HCT116 (cell line): ENCODE measurements around the gene CTDNEP1. TPM values are rescaled to one million over a fixed set of nuclear protein-coding genes. Genes with fewer than 3 reads are reported as not detected.

Source experiments
- ATAC-seq: fragments of 200-7000 bp; cut with Tn5 transposase; 2 replicates; pipeline ENCODE4 v1.9.1; 2020; ENCODE audit warnings: mild to moderate bottlenecking, moderate library complexity
- BruUV-seq: library from RNA; stranded (reverse); fragments of 400-500 nt; replicated peaks from 2 replicates; lab custom pipeline; 2021; lab: Mats Ljungman, UMichigan
- CTCF ChIA-PET: fragments of 300-600 bp; sonication (Branson Sonifier 250); formaldehyde crosslinking; loops from one replicate; lab custom pipeline; 2021; ENCODE audit warnings: antibody characterized with exemption; lab: Charles Lee
- POLR2A ChIA-PET: fragments of 300-600, 350-600 bp; sonication (Branson Sonifier 250); formaldehyde crosslinking; loops from one replicate; lab custom pipeline; 2021; ENCODE audit warnings: antibody characterized with exemption; lab: Charles Lee
- RAD21 ChIA-PET, 2 experiments: fragments of 300-600 bp; sonication (Branson Sonifier 250); formaldehyde crosslinking; loops; one replicate each; lab custom pipeline; 2023; ENCODE audit warnings: low total read pairs in 2 of 2; ENCODE audit not compliant: uncharacterized antibody in 2 of 2, unreplicated experiment in 2 of 2, low non-redundant PET in 1 of 2; lab: Charles Lee
- DNase-seq: peaks from one replicate; pipeline ENCODE4 v3.0.0-alpha.2; 2010; ENCODE audit warnings: low read depth, low spot score
- H2AFZ ChIP-seq: fragments of 200-600 bp; shearing (Covaris generic), sonication (generic); 2 replicates; pipeline ENCODE4 v1.6.1; 2017; ENCODE audit warnings: low read depth, mixed run types, mixed read lengths, antibody characterized with exemption, low read length; ENCODE audit not compliant: poor library complexity, severe bottlenecking
- H3K27ac ChIP-seq: 2 replicates; pipeline ENCODE4 v1.5.1; 2012; ENCODE audit warnings: low read depth, low read length
- H3K27me3 ChIP-seq: fragments of 200-600 bp; sonication (generic); 2 replicates; pipeline ENCODE4 v1.6.1; 2016; ENCODE audit warnings: mixed run types, low read length, mixed read lengths; ENCODE audit not compliant: insufficient read depth
- H3K36me3 ChIP-seq, 2 experiments: fragments of 200-500 bp in 1 of 2; fragments of 200-600 bp in 1 of 2; sonication (Bioruptor generic) in 1 of 2; sonication (generic) in 1 of 2; 2 replicates each; pipeline versions ENCODE4 v1.5.1 to v1.6.1; 2014 to 2016; ENCODE audit warnings: low read length in 2 of 2, inconsistent platforms in 1 of 2, mixed read lengths in 1 of 2, mixed run types in 1 of 2; ENCODE audit not compliant: insufficient read depth in 2 of 2, control insufficient read depth in 1 of 2
- H3K4me1 ChIP-seq, 2 experiments: fragments of 200-600 bp in 1 of 2; sonication (generic) in 1 of 2; 2 replicates each; pipeline versions ENCODE4 v1.5.1 to v1.6.1; 2012 to 2017; ENCODE audit warnings: low read length in 2 of 2, inconsistent platforms in 1 of 2, mild to moderate bottlenecking in 1 of 2, mixed read lengths in 1 of 2, mixed run types in 1 of 2, moderate library complexity in 1 of 2; ENCODE audit not compliant: insufficient read depth in 2 of 2, control insufficient read depth in 1 of 2
- H3K4me2 ChIP-seq: fragments of 200-600 bp; sonication (generic); 2 replicates; pipeline ENCODE4 v1.6.1; 2017; ENCODE audit warnings: mixed run types, low read length, mixed read lengths
- H3K4me3 ChIP-seq, 2 experiments: fragments of 200-600 bp in 1 of 2; sonication (generic) in 1 of 2; replicated peaks in 1 of 2; 2 replicates each; pipeline ENCODE4 v1.5.1; 2011 to 2016; ENCODE audit warnings: low read length in 2 of 2, control low read depth in 1 of 2, low read depth in 1 of 2, mild to moderate bottlenecking in 1 of 2, mixed read lengths in 1 of 2, mixed run types in 1 of 2
- H3K79me2 ChIP-seq: fragments of 200-600 bp; sonication (generic); 2 replicates; pipeline ENCODE4 v1.6.1; 2017; ENCODE audit warnings: mild to moderate bottlenecking, mixed run types, low read length, moderate library complexity, mixed read lengths; ENCODE audit not compliant: insufficient read depth
- H3K9ac ChIP-seq: fragments of 200-600 bp; sonication (generic); 2 replicates; pipeline ENCODE4 v1.6.1; 2016; ENCODE audit warnings: low read length, mixed read lengths
- H3K9me2 ChIP-seq: fragments of 200-600 bp; sonication (generic), shearing (Covaris generic); 2 replicates; pipeline ENCODE4 v1.6.1; 2017; ENCODE audit warnings: mixed run types, mild to moderate bottlenecking, moderate library complexity; ENCODE audit not compliant: insufficient read depth
- H3K9me3 ChIP-seq, 2 experiments: fragments of 200-500 bp in 1 of 2; fragments of 200-600 bp in 1 of 2; sonication (Bioruptor generic) in 1 of 2; sonication (generic) in 1 of 2; 2 replicates each; pipeline ENCODE4 v1.6.1; 2014 to 2017; ENCODE audit warnings: low read length in 2 of 2, mixed read lengths in 2 of 2, inconsistent platforms in 1 of 2, low read depth in 1 of 2, mild to moderate bottlenecking in 1 of 2, mixed run types in 1 of 2, moderate library complexity in 1 of 2; ENCODE audit not compliant: control insufficient read depth in 1 of 2, insufficient read depth in 1 of 2
- H4K20me1 ChIP-seq: fragments of 200-600 bp; sonication (generic), shearing (Covaris generic); 2 replicates; pipeline ENCODE4 v1.6.1; 2017; ENCODE audit warnings: mixed run types, mild to moderate bottlenecking, moderate library complexity; ENCODE audit not compliant: insufficient read depth
- ATF3 ChIP-seq: IDR thresholded peaks from 2 replicates; pipeline ENCODE4 v1.6.1; 2012
- CEBPB ChIP-seq: IDR thresholded peaks from 2 replicates; pipeline ENCODE4 v1.6.1; 2012; ENCODE audit warnings: low read depth
- ELF1 ChIP-seq: IDR thresholded peaks from 2 replicates; pipeline ENCODE4 v1.6.1; 2012; ENCODE audit warnings: low read depth, borderline replicate concordance
- EZH2 ChIP-seq: fragments of 200-600 bp; sonication (generic); IDR thresholded peaks from 2 replicates; pipeline ENCODE4 v1.6.1; 2017; ENCODE audit warnings: antibody characterized with exemption, mixed run types
- FOSL1 ChIP-seq: IDR thresholded peaks from 2 replicates; pipeline ENCODE4 v1.6.1; 2012; ENCODE audit warnings: low read depth
- POLR2A ChIP-seq: IDR thresholded peaks from 2 replicates; pipeline ENCODE4 v1.7.0; 2011; ENCODE audit warnings: borderline replicate concordance; ENCODE audit not compliant: insufficient read depth, insufficient read length; ENCODE audit errors: extremely low read depth
- POLR2AphosphoS5 ChIP-seq: IDR thresholded peaks from 2 replicates; pipeline ENCODE4 v1.6.1; 2011; ENCODE audit warnings: mild to moderate bottlenecking, low read depth, low read length, moderate library complexity
- ZBTB33 ChIP-seq: IDR thresholded peaks from 2 replicates; pipeline ENCODE4 v1.6.1; 2011; ENCODE audit warnings: mild to moderate bottlenecking, low read length, moderate library complexity; ENCODE audit not compliant: insufficient replicate concordance; ENCODE audit errors: extremely low read depth
- ZNF274 ChIP-seq: fragments of 200-500 bp; sonication (Bioruptor generic); IDR thresholded peaks from 2 replicates; pipeline ENCODE4 v1.6.1; 2014; ENCODE audit warnings: mild to moderate bottlenecking, low read depth, low read length, inconsistent platforms
- intact Hi-C: fragments of 100-400 bp; cut with micrococcal nuclease; formaldehyde crosslinking; loops from 2 replicates; pipeline ENCODE4 v1.10.0; 2022
- total RNA-seq: library from RNA; stranded (reverse); gene quantifications from one replicate; pipeline ENCODE4 v1.2.1, GENCODE V29; 2021; ENCODE audit not compliant: unreplicated experiment
- TF ChIP-seq, protein P1 (sequence below), 3 experiments: fragments of 200-600 bp in 1 of 3; sonication (generic) in 1 of 3; IDR thresholded peaks in 2 of 3; conservative IDR thresholded peaks in 1 of 3; 2 replicates each; pipeline ENCODE4 v1.5.1; 2012 to 2017; ENCODE audit warnings: low read depth in 2 of 3, low read length in 2 of 3, antibody characterized with exemption in 1 of 3, borderline replicate concordance in 1 of 3, control low read depth in 1 of 3, mild to moderate bottlenecking in 1 of 3, mixed read lengths in 1 of 3, mixed run types in 1 of 3, moderate library complexity in 1 of 3; ENCODE audit not compliant: insufficient read depth in 1 of 3

The CTDNEP1 gene
- total RNA-seq, 1 experiment from 2014 or later, result 143 TPM

DNA sequence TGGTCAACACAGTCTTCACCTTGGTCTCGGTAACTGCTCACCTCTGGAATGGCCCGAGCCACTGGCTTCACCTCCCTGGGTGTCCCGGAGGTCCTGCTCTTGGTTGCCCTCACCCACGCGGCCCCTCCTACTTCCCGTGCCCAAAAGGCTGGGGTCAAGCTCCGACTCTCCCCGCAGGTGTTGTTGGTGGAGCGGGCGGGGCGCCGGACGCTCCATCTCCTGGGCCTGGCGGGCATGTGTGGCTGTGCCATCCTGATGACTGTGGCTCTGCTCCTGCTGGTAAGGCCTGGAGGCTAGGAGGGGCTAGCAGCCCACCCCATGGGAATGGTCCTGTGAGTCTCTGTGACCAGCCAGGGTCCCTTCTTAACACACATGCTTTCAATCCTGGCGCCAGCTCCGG, 33.4 kb upstream of the CTDNEP1 start:
- Histone ChIP-seq H3K27me3 (no peaks in the 10 kb centered on the region), H4K20me1 (no peaks in the 10 kb centered on the region), H3K9ac (no peak overlapping the region), H3K9me3 (no peaks in the 10 kb centered on the region), H3K4me1 (peaks cover 13 to 32% of the 10 kb centered on the region in 2 experiments), H3K79me2 (no peaks in the 10 kb centered on the region), H3K27ac (no peak overlapping the region), H3K4me2 (no peak overlapping the region), H3K9me2 (no peaks in the 10 kb centered on the region), H3K4me3 (no peak overlapping the region), H2AFZ (no peak overlapping the region), H3K36me3 (no peaks in the 10 kb centered on the region)
- no peak for TF ChIP-seq POLR2AphosphoS5
- RAD21 ChIA-PET, result no interaction called here
- CTCF ChIA-PET, result no interaction called here
- intact Hi-C loops, result no loop called here
- DNase-seq (no peak), ATAC-seq (no peak)
- BruUV-seq, result no TSS peak
- POLR2A ChIA-PET, result no interaction called here

- H2AFZ ChIP-seq, result no peak overlapping the region
- H3K9me2 ChIP-seq, result no peaks in the 10 kb centered on the region
- H4K20me1 ChIP-seq, result no peaks in the 10 kb centered on the region
- H3K4me1 ChIP-seq, result peaks cover 13 to 34% of the 10 kb centered on the region in 2 experiments
- BruUV-seq, result no TSS peak
- no peaks in the 10 kb centered on the region for H3K36me3 ChIP-seq
- no peaks in the 10 kb centered on the region for H3K79me2 ChIP-seq
- DNase-seq, result no peak
- CTCF ChIA-PET, result interaction anchor here (1.2 kb wide), 1 partner anchor 13 kb away, joined by 3 read pairs; no protein-coding TSS in a partner anchor
- no peaks in the 10 kb centered on the region for H3K9me3 ChIP-seq
- no peaks in the 10 kb centered on the region for H3K27me3 ChIP-seq
- no peak overlapping the region for H3K9ac ChIP-seq
- RAD21 ChIA-PET, result no interaction called here
- no peak overlapping the region for H3K4me3 ChIP-seq
- H3K4me2 ChIP-seq, result no peak overlapping the region
- ATAC-seq, result no peak
- intact Hi-C loops, result no loop called here
- POLR2A ChIA-PET, result interaction anchor here (0.9 kb wide), 1 partner anchor 18 kb away, joined by 3 read pairs; no protein-coding TSS in a partner anchor
- no peak overlapping the region; the same call in 1 of the 2 replicates for H3K27ac ChIP-seq
- TF ChIP-seq ATF3, result no peak
- no peak for TF ChIP-seq EZH2
- TF ChIP-seq POLR2A, result no peak
- TF ChIP-seq ZBTB33, result no peak
- no peak for TF ChIP-seq ZNF274
- TF ChIP-seq POLR2AphosphoS5, result no peak
- no peak for TF ChIP-seq CEBPB
- no peak for TF ChIP-seq FOSL1
- TF ChIP-seq, protein P1, sequence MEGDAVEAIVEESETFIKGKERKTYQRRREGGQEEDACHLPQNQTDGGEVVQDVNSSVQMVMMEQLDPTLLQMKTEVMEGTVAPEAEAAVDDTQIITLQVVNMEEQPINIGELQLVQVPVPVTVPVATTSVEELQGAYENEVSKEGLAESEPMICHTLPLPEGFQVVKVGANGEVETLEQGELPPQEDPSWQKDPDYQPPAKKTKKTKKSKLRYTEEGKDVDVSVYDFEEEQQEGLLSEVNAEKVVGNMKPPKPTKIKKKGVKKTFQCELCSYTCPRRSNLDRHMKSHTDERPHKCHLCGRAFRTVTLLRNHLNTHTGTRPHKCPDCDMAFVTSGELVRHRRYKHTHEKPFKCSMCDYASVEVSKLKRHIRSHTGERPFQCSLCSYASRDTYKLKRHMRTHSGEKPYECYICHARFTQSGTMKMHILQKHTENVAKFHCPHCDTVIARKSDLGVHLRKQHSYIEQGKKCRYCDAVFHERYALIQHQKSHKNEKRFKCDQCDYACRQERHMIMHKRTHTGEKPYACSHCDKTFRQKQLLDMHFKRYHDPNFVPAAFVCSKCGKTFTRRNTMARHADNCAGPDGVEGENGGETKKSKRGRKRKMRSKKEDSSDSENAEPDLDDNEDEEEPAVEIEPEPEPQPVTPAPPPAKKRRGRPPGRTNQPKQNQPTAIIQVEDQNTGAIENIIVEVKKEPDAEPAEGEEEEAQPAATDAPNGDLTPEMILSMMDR (IDR thresholded peaks at IDR 0.05 in 2 of 3, conservative IDR thresholded peaks at IDR 0.05 in 1 of 3; ENCODE audit: borderline replicate concordance in 1 of 3, insufficient read depth in 1 of 3, low read depth in 2 of 3, low read length in 2 of 3), result no peak
- TF ChIP-seq ELF1, result no peak
Observed at GRCh38 chr17:7283471-7284216, 32.1 kb upstream of the CTDNEP1 start.
